ENCODE results near the gene ACBD3. TPM values are rescaled to one million over a fixed set of nuclear protein-coding genes. Genes with fewer than 3 reads are reported as not detected.
"Not testable (repeated sequence)": the region's sequence is repeated elsewhere in the genome, so short reads cannot be mapped to it uniquely, and the experiment has no call there.

Gene ACBD3
- polyA plus RNA-seq (2013, experiment 1 of 2; ENCODE audit: insufficient read length): 51.6 TPM
- 51.1 TPM for polyA plus RNA-seq (2013, experiment 2 of 2; ENCODE audit: insufficient read length)

DNA sequence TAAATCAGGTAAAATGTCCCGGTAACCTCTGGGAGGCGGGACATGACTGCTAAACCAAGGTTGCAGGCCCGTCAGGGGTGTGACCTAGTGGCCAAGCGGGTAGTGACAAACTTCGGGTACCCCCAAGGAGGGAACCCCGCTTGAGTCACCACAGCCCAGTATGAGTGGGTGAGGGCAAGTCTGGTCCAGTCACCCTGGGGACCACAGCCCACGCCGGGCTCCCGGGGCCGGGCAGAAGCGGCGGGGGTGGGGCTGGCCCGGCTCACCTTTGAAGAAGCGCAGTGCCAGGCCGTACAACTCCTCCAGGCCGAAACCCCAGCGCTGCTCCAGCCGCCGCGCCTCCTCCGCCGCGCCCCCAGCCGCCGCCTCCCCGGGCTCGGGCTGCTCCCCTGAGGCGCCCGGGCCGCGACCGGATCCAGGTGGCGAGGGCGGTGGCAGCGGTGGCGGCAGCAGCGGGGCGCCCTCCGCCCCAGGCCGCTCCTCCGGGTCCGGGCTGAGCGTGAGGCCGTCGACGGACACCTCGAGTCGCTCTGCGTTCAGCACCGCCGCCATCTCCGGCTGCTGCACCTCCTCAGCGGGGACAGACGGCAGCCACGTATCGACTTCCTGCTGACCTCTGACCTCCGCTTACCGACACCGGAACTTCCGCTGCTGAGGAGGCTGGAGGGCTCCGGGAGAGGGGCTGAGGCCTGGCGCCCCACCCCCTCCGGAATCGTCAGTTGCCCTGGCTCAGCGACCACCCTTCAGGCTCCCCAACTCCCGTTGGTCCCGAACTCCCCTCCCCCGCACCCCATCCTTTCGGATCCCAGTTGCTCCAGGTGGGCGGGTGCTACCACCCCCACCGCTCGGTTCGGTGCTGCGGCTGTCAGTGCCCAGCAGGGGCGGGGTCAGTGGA, at the start of gene ACBD3:
ACBD3 (minus strand) TSS at position 618 of the 895 bp plus-strand sequence; CDS start at position 552, 66 bp downstream.
- peak; percentile 91 for DNase-seq

DNA sequence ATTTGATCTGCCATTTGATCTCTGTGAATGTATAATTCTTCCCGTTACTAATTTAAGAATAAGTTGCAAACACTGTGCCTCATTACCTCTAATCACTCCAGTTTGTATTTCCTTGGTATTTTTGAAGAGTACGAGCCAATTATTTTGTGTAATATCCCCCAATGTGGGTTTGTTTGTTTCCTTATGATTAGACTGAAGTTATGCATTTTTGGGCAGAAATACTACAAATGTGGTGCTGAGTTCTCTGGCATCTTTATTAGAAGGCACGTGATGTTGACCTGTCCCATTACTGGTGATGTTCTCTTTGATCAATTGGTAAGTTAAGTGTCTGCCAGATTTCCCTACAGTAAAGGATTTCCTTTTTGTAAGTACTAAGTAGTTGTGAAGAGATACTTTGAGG, 47.3 kb upstream of the ACBD3 start:
- no peak for DNase-seq

DNA sequence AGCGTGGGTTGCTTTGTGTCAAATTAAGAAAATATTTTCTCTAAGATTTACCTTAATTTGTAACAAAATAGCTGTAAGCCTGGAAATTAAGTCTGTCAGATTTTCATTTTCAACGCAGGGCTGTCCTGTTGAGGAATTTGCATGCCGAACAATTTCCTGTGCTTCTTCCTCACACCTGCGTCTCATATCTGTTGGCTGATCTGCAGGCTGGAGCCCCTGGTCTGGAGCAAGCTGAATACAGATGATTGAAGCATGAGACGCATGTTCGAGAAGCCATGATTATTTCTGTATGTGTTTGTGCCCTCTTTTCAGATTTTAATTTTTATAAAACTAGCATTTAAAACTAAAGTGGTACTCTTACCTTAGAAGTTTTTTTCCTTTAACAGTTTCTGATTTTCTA, 46.8 kb upstream of the ACBD3 start:
- no peak for DNase-seq

DNA sequence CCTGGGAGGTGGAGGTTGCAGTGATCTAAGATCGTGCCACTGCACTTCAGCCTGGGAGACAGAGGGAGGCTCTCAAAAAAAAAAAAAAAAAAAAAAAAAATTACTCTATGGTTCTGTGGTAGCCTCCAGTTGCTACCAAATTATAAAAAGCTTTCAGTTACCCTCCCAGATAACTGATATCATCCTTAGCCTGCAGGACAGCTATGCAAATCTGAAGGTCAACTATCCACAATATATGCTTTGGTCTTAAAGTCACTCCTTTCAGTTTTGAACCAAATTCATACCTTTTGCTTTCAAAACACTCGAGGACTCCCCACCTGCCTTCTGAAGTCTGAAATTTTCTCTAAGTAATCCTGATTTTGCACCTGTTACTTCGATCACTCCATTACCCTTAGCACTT, 40.1 kb upstream of the ACBD3 start:
- no peak for DNase-seq

DNA sequence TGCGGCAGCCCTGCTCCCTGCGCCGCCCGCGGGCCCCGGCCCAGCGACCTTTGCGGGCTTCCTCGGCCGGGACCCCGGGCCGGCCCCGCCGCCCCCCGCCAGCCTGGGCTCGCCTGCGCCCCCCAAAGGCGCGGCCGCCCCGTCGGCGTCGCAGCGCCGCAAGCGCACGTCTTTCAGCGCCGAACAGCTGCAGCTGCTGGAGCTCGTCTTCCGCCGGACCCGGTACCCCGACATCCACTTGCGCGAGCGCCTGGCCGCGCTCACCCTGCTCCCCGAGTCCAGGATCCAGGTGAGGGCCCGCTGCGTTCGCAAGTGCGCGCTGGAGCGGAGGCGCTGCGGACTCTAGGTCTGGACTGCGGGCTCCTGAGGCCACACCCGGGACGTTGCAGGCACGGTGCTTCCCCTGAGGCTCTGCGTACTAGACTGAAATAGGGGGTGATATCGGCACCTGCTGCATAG, 37.3 kb upstream of the ACBD3 start:
- peak; percentile 8 for DNase-seq

DNA sequence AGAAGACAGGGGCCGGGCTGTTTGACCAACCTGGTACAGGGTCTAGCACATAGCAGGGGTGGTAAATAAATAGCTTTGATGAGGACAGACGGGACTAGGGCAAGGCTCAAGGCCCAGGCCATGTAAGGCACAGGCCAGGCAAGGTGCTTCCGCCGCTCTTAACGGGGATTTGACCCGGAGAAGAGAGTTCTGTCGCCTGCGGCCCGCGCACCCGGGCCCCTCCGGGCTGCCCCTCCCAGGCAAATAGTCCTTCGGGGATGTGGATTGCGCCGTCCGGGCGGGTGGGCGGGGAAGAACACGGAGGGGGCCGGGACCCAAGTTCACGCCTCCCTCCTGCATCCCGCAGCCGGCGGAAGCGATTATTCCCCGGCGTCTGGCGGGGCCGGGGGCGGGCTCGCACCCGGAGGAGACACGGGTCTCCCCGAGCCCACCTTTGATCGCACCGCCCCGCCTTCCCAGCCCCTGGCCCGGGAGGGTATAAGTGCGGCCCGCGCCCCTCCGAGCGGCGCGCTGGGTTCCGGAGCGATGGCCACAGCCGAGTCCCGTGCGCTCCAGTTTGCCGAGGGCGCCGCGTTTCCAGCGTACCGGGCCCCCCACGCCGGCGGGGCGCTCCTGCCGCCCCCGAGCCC, 36.7 kb upstream of the ACBD3 start, which contains the start of gene MIXL1:
MIXL1 (plus strand) TSS at position 508 of the 629 bp plus-strand sequence; CDS start at position 526, 18 bp downstream.
- DNase-seq: peak; percentile 5

DNA sequence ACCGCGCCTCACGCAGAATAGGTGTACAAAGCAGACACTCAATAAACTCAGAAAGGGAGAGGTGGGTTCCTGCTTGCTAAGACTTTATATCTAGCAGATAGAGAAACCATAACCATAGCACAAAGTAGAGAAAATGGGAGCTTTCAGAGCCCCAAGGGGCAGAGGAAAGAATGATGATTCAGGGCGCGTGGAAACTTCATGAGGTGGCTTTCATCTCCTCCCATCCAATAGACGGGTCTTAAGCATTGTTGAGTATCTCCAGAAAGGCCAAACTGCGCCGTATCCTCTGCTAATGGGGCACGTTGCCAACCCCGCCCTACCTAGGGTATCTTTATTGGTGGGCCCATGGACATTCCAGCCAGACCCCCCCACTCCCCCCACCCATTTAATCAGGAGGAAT, 36.1 kb upstream of the ACBD3 start:
- DNase-seq: no peak

DNA sequence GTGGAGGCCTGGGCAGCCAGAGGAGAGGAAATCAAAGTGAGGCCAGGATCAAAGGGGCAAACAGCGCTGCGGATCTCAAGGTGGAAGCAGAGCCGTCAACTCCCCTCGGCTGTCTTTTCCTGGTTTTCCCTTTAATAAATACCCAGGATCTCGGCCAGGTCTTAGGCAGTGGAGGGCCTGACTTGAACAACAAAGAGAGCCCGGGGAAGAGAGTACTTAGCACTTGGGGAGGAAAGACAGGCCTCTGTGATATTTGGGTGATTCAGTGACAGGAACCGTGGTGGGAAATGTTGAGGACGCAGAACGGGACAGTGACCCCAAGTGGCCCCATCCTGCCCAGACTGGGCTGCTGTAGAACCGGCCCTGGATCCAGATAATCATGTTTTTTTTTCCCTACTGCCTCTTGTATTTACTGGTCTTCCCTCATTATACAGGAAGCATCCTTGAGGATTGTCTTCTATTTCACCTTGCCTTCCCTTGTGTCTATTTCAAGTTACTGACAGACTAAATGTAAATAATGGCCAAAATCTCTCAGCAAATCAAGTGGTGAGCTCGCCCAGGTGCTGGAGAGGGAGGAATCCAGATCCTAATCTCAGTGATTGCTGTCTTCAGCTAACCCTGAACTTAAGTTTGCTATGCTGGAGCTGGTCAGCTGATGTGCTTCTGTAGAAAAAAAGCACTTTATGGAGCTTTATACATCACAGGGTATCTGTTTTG, 34.1 kb upstream of the ACBD3 start:
- no peak for DNase-seq

DNA sequence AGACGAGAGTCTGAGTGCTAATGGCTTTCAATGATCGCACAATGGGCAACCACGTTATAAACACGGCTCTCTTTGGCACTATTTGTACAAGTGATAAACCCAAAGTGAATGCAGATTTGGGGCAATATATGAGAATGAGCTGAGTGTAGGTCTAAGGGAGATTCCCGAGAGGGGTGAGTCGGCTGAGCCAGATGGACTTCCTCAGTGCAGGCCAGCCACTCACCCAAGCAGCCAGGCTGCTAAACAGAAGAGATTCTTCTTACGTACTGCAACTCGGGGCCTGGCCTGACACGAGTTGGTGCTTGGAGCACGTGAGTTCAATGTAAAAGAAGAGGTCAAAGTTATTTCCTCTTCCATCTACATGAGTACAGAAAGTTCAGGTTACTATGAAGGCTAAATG, 30.7 kb upstream of the ACBD3 start:
- DNase-seq: no peak

DNA sequence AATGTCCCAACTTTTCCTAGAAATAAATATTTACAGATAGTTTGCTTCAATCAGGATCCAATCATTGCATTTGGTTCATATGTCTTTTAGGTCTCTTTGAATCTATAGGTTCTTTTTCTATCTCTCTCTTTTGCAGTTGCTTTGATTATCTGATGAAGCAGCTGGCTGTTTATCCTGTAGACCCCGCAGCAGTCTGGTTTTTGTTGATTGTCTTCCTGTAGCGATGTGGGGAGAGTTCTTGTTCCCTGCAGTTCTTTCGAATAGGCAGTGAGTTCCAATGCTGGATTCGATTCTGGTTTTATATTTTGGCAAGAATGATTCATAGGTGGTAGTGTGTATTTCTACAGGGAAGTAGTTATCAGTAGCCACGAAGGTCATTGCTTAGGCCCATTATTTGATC, 29.5 kb upstream of the ACBD3 start:
- DNase-seq: no peak

DNA sequence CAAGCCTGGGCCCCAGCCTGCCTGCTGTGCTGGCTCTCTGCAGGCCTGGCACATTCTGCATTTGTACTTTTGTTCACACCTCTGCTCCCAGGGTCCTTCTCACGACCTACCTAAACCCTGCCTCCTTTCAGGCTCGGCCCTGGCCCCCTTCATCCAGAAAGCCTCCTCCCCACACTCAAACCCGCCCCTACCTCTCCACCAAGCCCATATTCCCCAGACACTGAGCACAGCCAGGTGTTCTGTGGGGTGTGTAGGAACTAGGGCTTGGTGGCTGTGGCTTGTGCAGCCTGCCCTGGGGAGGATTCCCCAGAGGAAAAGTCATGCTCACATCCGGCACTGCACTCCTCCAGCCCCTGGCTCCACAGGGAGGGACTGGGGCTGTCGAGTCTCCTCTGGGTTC, 28.7 kb upstream of the ACBD3 start:
- DNase-seq: no peak

DNA sequence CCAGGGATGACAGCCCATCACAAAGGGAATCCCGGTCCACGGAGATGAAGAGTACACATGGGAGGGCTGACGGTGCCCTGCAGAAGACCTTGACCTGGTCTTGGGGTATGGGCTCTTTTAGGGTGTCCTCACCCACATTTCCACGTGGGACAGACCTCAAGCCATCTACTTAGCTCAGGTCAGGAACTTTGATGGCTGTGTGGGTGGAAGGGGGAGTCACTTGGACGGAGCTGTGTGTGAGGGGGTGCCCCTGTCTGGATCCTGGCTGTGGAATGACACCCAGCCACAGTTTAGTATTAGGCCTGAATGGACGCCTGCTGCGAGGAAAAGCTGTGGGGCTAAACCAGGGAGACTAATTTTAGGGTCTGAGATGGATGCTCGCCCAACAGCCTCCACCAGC, 26.0 kb upstream of the ACBD3 start:
- DNase-seq: no peak

DNA sequence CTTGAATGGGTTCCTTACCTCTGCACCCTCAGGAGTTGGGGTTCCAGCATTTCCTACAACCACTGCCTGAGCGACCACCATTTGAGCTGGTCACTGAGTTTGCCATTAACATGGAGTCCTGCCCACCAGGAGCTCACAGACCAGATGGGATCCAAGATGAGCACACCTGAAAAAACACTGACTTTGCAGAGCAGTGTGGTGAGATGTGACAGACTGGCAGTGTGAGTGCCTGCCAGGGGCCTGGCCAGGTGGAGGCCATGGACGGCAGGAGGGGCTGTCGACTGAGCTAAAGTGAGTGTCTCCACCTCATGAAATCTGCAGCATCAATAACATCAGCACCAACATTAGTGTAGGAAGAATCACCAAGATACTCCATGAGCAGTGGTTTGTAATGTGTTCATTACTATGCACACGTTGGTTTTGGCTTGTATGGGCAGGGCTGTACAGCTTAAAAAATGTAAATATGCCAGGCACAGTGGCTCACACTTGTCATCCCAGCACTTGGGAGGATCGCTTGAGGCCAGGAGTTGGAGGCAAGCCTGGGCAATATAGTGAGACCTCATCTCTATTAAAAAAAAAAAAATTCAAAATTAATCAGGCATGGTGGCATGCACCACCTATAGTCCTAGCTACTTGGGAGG, 24.8 kb upstream of the ACBD3 start:
- no peak for DNase-seq

DNA sequence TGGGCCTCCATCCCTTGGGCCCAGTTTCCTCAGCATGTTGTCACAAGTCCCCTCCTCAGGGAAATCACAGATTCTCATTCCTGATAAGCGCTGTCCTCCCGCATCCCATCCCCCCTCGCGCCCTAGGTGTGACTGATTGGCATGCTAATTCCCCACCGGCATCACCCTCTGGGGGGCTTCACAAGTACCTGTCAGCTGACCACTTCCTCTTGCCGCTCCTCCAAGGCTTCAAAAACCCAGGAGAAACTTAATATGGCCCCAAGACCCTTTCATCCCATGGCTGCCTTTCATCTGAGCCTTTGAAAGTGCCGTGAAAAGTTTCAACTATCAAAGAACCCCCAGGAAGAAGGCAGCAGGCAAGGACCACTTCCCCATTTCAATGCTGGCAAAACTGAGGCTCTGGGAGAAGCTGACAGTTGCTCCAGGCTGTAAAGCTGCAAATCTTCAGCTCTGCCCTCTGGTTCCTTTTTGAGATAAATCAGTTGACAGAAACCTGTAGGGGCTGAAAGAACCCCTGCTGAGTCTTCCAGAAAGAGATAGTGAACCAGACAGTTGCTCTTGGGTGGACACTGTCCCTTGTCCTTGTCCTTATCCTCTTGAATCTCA, 24.1 kb upstream of the ACBD3 start:
- DNase-seq: no peak

DNA sequence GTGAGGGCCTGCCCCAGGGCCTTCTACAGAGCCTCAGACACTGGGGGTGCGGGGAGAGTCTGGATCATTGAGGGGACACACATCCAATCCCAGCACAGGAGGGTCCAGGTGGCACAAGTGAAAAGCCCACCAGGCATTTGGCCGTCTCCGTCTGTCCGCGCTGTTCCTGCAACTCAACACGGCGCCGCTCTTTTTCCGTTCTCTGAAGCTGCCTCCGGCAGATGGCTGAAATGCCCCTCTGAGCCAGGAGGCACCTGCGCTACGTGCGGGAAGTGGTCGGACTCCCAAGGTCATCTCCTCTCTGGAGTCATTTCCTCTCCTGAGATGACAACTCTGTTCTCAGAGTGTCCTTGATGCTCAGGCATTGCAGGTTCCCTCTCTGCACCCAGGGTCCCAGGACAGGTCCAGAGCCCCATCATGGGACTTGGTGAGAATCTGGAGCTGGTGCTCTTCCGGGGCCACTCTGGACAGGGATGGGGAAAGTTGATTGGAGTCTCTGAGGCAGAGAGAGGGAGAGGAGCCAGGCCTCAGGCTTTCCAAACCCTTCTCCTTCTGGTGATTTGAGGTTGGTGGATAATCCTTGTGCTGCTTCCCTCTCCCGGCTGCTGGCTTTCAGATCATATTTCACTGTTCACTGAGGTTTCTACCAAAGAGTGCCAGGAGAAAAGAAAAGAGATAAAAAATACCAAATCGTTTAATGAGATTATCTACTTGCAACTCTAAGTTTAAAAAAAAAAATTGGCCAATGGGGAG, 22.9 kb upstream of the ACBD3 start:
- no peak for DNase-seq

DNA sequence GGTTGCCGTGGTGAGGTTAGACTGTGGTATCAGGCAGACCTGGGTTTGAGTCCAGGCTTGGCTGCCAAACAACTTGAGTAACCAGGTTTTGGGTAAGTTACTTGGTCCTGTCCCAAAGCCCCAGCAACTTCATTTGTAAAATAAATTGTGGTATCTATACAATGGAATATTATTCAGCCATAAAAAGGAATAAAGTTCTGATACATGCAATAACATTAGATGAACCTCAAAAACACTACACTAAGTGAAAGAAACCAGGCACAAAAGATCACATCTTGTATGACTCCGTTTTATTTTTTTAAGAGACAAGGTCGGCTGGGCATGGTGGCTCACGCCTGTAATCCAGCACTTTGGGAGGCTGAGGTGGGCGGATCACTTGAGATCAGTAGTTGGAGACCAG, 20.5 kb upstream of the ACBD3 start:
- DNase-seq: no peak

DNA sequence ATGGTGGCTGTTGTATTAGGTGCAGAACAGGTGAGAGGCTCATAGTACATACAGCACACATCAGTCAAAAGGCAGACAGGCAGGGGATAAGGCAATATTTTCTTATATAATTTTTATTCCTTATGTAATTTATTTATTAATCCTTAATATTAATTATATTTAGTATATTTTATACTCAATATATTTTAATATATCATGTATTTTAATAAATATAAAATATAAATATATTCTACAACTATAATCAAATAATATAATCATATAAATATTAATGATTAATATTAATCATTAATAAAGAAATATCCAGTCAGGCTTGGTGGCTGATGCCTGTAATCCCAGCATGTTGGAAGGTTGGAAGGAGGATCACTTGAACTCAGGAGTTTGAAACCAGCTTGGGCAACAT, 17.7 kb upstream of the ACBD3 start:
- DNase-seq: no peak

DNA sequence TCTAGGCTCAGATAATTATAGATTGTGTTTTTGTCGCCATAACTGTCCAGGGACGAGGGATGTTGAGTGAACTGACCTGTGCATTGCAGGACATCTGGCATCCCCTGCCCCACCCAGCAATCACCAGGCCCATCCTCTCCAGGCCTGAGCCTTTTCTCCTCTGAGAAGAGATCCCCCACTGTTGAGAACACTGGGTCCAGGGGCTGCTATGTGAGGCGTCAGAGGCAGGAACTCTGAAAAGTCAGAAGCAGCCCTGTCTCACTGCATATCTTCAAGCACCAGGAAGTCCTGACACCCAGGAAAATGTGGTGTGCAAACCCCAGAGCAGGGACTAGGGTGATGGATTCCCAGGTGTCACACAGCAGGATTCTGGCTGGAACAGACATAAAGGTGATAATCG, 17.1 kb upstream of the ACBD3 start:
- no peak for DNase-seq

DNA sequence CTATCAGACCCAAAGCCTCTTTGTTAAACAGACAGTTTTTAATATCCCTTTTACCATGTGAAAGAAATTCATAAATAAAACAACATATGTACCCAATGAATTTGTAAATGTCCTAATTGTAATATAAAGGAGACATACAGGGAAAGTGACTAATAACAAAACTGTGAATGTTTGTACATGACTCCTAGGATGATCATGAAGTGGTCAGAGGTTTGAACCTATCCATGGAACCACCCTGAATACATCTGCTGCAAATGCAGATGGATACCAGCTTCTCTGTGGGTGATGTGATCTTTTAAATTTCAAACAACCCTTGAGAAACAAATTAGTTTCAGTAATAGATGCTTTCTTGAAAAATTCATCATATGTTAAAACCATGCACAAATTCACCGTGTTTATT, 16.7 kb upstream of the ACBD3 start:
- DNase-seq: no peak

DNA sequence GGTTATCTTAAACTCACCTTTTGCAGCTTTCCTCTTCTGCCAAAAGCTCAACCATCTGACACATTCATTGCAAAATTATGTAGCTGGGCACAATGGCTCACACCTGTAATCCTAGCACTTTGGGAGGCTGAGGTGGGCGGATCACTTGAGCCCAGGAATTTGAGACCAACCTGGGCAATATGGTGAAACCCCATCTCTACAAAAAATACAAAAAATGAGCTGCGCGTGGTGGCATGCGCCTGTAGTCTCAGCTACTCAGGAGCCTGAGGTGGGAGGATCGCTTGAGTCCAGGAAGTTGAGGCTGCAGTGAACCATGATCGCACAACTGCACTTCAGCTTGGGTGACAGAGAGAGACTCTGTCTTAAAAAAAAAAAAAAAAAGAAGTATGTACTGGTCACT, 16.1 kb upstream of the ACBD3 start:
- not testable (repeated sequence) for DNase-seq

DNA sequence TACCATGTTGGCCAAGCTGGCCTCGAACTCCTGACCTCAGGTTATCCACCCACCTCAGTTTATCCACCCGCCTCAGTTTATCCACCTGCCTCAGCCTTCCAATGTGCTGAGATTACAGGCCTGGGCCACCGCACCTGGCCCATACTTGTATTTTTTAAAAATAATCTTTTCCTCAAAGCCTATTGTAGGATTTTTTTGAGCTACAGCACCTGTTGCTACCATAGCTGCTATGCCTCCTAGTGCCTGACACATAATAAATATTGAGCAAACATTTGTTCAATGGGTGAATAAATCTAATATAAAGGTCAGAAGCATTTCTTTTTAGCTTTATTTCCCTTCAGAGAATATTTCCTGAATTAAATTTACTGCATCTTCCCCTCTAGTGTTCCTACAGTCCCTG, 15.7 kb upstream of the ACBD3 start:
- no peak for DNase-seq
